NCI-H524 treated with DMSO at 0.1 percent for 48 hours (cell line): ENCODE data around the gene RFC5.
"Not testable (repeated sequence)": the region's sequence is repeated elsewhere in the genome, so short reads cannot be mapped to it uniquely, and the experiment has no call there.

Experiments used
- DNase-seq: peaks from one replicate; lab custom pipeline; 2025; lab: John Stamatoyannopoulos, UW

Gene RFC5

GRCh38 chr12:118052324-118053070 is 36.0 kb downstream of the RFC5 start:
- DNase-seq, result no peak

- DNase-seq, result no peak
Observed at GRCh38 chr12:118053071-118053985, 36.8 kb downstream of the RFC5 start.

- no peak for DNase-seq
Observed at GRCh38 chr12:118055144-118055557, 38.6 kb downstream of the RFC5 start.

- DNase-seq, result no peak
Observed at GRCh38 chr12:118055865-118056773, 39.6 kb downstream of the RFC5 start.

- no peak for DNase-seq
Observed at GRCh38 chr12:118058227-118058626, 41.7 kb downstream of the RFC5 start.

GRCh38 chr12:118058881-118059280 is 42.4 kb downstream of the RFC5 start:
- no peak for DNase-seq

- no peak for DNase-seq
Observed at GRCh38 chr12:118059341-118060191, 43.1 kb downstream of the RFC5 start.

- DNase-seq, result no peak
Observed at GRCh38 chr12:118060301-118061010, 44.0 kb downstream of the RFC5 start.

GRCh38 chr12:118061011-118061872 is 44.7 kb downstream of the RFC5 start, which contains the start of gene WSB2:
Gene WSB2 (minus strand): TSS chr12:118061179. CDS start chr12:118061048, 131 bp downstream.
- no peak for DNase-seq

GRCh38 chr12:118061873-118062843 is 45.7 kb downstream of the RFC5 start:
- no peak for DNase-seq

GRCh38 chr12:118063576-118064391 is 47.3 kb downstream of the RFC5 start:
- no peak for DNase-seq

GRCh38 chr12:118064608-118065007 is 48.1 kb downstream of the RFC5 start:
- DNase-seq, result no peak

GRCh38 chr12:118065380-118065779 is 48.9 kb downstream of the RFC5 start:
- no peak for DNase-seq

- DNase-seq, result no peak
Observed at GRCh38 chr12:118068445-118068844, 51.9 kb downstream of the RFC5 start.

- no peak for DNase-seq
Observed at GRCh38 chr12:118070650-118071049, 54.1 kb downstream of the RFC5 start.

- DNase-seq, result no peak
Observed at GRCh38 chr12:118073768-118074167, 57.3 kb downstream of the RFC5 start.

GRCh38 chr12:118081521-118081920 is 65.0 kb downstream of the RFC5 start:
- DNase-seq, result not testable (repeated sequence)
